SK-N-SH treated with all-trans-retinoic acid at 6 μM for 48 hours (cell line): ENCODE data around the gene CDR2.

ENCODE experiments used
- ATAC-seq: fragments of 200-7000 bp; cut with Tn5 transposase; 3 replicates; pipeline ENCODE4 v1.9.1; 2020; ENCODE audit warnings: mild to moderate bottlenecking, moderate library complexity
- BACH2 ChIP-seq: fragments of 250-450 bp; sonication (Bioruptor Pico); IDR thresholded peaks from 2 replicates; pipeline ENCODE4 v1.9.0; 2021; ENCODE audit warnings: mild to moderate bottlenecking, borderline replicate concordance
- ESRRG ChIP-seq: fragments of 250-450 bp; sonication (Bioruptor Pico); IDR thresholded peaks from 2 replicates; pipeline ENCODE4 v1.6.1; 2021; ENCODE audit warnings: mild to moderate bottlenecking
- GLIS3 ChIP-seq: fragments of 250-450 bp; sonication (Bioruptor Pico); IDR thresholded peaks from 2 replicates; pipeline ENCODE4 v1.5.0; 2020; ENCODE audit warnings: mild to moderate bottlenecking, moderate library complexity
- ISL1 ChIP-seq: fragments of 250-450 bp; sonication (Bioruptor Pico); IDR thresholded peaks from 2 replicates; pipeline ENCODE4 v2.1.2; 2022; ENCODE audit warnings: mild to moderate bottlenecking, moderate library complexity
- OSR1 ChIP-seq: fragments of 250-450 bp; sonication (Bioruptor Pico); IDR thresholded peaks from 2 replicates; pipeline ENCODE4 v1.8.0; 2022; ENCODE audit warnings: moderate library complexity, mild to moderate bottlenecking, inconsistent platforms
- PPARA ChIP-seq: fragments of 250-450 bp; sonication (Bioruptor Pico); IDR thresholded peaks from 2 replicates; pipeline ENCODE4 v1.5.0; 2020; ENCODE audit warnings: mild to moderate bottlenecking, borderline replicate concordance
- RARB ChIP-seq: fragments of 250-450 bp; sonication (Bioruptor Pico); IDR thresholded peaks from 2 replicates; pipeline ENCODE4 v1.8.0; 2021; ENCODE audit warnings: mild to moderate bottlenecking, moderate library complexity
- SNAI2 ChIP-seq: fragments of 250-450 bp; sonication (Bioruptor Pico); IDR thresholded peaks from 2 replicates; pipeline ENCODE4 v1.5.0; 2020; ENCODE audit warnings: mild to moderate bottlenecking, moderate library complexity
- TCF4 ChIP-seq: fragments of 250-450 bp; sonication (Bioruptor Pico); IDR thresholded peaks from 2 replicates; pipeline ENCODE4 v1.8.0; 2021; ENCODE audit warnings: mild to moderate bottlenecking, moderate library complexity, borderline replicate concordance
- TOX ChIP-seq: fragments of 250-450 bp; sonication (Bioruptor Pico); IDR thresholded peaks from 2 replicates; pipeline ENCODE4 v1.8.0; 2021; ENCODE audit warnings: mild to moderate bottlenecking, moderate library complexity, borderline replicate concordance
- ZC3H10 ChIP-seq: fragments of 250-450 bp; sonication (Bioruptor Pico); IDR thresholded peaks from 2 replicates; pipeline ENCODE4 v1.5.1; 2021; ENCODE audit warnings: mild to moderate bottlenecking, moderate library complexity
- ZFP3 ChIP-seq: fragments of 250-450 bp; sonication (Bioruptor Pico); IDR thresholded peaks from 2 replicates; pipeline ENCODE4 v1.5.0; 2020; ENCODE audit warnings: mild to moderate bottlenecking, moderate library complexity
- ZFP30 ChIP-seq: fragments of 450-650 bp; formaldehyde crosslinking; IDR thresholded peaks from 2 replicates; pipeline ENCODE4 v1.5.0; 2022; ENCODE audit warnings: mild to moderate bottlenecking, moderate library complexity
- ZNF565 ChIP-seq: fragments of 450-650 bp; formaldehyde crosslinking; conservative IDR thresholded peaks from 2 replicates; pipeline ENCODE4 v1.5.0; 2020; ENCODE audit warnings: low read depth, mild to moderate bottlenecking, moderate library complexity
- ZNF70 ChIP-seq: fragments of 450-650 bp; formaldehyde crosslinking; IDR thresholded peaks from 2 replicates; pipeline ENCODE4 v1.5.0; 2020; ENCODE audit warnings: mild to moderate bottlenecking, moderate library complexity
- ZNF8 ChIP-seq: fragments of 450-650 bp; formaldehyde crosslinking; IDR thresholded peaks from 2 replicates; pipeline ENCODE4 v1.5.0; 2020; ENCODE audit warnings: mild to moderate bottlenecking, moderate library complexity
- TF ChIP-seq, protein P1 (sequence below): fragments of 250-450 bp; sonication (Bioruptor Pico); IDR thresholded peaks from 2 replicates; pipeline ENCODE4 v1.5.1; 2021; ENCODE audit warnings: mild to moderate bottlenecking, moderate library complexity
- TF ChIP-seq, protein P2 (sequence below): fragments of 250-450 bp; sonication (Bioruptor Pico); IDR thresholded peaks from 2 replicates; pipeline ENCODE4 v1.8.0; 2021; ENCODE audit warnings: low read depth, mild to moderate bottlenecking, moderate library complexity, borderline replicate concordance
- TF ChIP-seq, protein P3 (sequence below): fragments of 250-450 bp; sonication (Bioruptor Pico); IDR thresholded peaks from 2 replicates; pipeline ENCODE4 v1.5.0; 2020; ENCODE audit warnings: mild to moderate bottlenecking, moderate library complexity
- TF ChIP-seq, protein P4 (sequence below): fragments of 250-450 bp; sonication (Bioruptor Pico); IDR thresholded peaks from 2 replicates; pipeline ENCODE4 v1.5.1; 2020; ENCODE audit warnings: low read depth, mild to moderate bottlenecking, moderate library complexity

Gene CDR2

DNA sequence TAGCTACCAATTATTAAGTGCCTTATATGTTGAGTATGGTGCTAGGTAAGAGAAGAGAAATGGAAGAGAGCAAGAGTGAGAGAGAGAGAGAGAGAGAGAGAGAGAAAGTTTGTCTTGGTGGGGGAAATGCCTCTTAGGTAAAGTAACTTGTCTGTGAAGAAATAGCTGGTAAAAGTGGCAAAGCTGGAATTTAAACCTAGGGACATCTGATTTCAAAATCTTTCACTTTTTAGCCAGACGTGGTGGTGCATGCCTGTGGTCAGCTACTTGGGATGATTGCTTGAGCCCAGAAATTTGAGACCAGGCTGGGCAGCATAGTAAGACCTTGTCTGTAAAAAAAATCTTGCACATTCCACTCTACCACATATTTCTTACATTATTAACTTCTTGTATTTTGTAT lies 23.0 kb upstream of the CDR2 start:
- TF ChIP-seq ISL1 (CRISPR knock-in tag) (no peak), SNAI2 (no peak), ZFP3 (CRISPR knock-in tag) (no peak), ZC3H10 (no peak), ZFP30 (CRISPR knock-in tag) (no peak), GLIS3 (CRISPR knock-in tag) (no peak), RARB (CRISPR knock-in tag) (no peak), ZNF8 (CRISPR knock-in tag) (no peak), ESRRG (CRISPR knock-in tag) (no peak), TCF4 (CRISPR knock-in tag) (no peak), BACH2 (no peak)
- TF ChIP-seq, protein P1, sequence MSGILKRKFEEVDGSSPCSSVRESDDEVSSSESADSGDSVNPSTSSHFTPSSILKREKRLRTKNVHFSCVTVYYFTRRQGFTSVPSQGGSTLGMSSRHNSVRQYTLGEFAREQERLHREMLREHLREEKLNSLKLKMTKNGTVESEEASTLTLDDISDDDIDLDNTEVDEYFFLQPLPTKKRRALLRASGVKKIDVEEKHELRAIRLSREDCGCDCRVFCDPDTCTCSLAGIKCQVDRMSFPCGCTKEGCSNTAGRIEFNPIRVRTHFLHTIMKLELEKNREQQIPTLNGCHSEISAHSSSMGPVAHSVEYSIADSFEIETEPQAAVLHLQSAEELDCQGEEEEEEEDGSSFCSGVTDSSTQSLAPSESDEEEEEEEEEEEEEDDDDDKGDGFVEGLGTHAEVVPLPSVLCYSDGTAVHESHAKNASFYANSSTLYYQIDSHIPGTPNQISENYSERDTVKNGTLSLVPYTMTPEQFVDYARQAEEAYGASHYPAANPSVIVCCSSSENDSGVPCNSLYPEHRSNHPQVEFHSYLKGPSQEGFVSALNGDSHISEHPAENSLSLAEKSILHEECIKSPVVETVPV (CRISPR knock-in tag), result no peak
- TF ChIP-seq, protein P2, sequence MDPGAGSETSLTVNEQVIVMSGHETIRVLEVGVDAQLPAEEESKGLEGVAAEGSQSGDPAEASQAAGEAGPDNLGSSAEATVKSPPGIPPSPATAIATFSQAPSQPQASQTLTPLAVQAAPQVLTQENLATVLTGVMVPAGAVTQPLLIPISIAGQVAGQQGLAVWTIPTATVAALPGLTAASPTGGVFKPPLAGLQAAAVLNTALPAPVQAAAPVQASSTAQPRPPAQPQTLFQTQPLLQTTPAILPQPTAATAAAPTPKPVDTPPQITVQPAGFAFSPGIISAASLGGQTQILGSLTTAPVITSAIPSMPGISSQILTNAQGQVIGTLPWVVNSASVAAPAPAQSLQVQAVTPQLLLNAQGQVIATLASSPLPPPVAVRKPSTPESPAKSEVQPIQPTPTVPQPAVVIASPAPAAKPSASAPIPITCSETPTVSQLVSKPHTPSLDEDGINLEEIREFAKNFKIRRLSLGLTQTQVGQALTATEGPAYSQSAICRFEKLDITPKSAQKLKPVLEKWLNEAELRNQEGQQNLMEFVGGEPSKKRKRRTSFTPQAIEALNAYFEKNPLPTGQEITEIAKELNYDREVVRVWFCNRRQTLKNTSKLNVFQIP (CRISPR knock-in tag), result no peak
- ATAC-seq, result peak; percentile 94

DNA sequence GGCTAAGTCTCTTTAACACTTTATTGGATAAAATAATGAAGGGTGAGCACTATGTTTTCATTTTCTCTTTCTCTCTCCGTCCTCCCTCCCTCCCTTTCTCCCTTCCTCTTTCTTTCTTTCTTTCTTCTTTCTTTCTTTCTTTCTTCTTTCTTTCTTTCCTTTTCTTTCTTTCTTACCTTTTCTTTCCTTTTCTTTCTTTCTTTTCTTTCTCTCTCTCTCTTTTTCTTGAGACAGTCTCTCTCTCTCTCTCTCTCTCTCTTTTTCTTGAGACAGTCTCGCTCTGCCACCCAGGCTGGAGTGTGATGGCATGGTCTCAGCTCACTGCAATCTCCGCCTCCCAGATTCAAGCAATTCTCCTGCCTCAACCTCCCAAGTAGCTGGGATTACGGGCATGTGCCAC lies 21.5 kb upstream of the CDR2 start:
- no peak for ATAC-seq
- no peak for TF ChIP-seq TOX
- TF ChIP-seq, protein P3, sequence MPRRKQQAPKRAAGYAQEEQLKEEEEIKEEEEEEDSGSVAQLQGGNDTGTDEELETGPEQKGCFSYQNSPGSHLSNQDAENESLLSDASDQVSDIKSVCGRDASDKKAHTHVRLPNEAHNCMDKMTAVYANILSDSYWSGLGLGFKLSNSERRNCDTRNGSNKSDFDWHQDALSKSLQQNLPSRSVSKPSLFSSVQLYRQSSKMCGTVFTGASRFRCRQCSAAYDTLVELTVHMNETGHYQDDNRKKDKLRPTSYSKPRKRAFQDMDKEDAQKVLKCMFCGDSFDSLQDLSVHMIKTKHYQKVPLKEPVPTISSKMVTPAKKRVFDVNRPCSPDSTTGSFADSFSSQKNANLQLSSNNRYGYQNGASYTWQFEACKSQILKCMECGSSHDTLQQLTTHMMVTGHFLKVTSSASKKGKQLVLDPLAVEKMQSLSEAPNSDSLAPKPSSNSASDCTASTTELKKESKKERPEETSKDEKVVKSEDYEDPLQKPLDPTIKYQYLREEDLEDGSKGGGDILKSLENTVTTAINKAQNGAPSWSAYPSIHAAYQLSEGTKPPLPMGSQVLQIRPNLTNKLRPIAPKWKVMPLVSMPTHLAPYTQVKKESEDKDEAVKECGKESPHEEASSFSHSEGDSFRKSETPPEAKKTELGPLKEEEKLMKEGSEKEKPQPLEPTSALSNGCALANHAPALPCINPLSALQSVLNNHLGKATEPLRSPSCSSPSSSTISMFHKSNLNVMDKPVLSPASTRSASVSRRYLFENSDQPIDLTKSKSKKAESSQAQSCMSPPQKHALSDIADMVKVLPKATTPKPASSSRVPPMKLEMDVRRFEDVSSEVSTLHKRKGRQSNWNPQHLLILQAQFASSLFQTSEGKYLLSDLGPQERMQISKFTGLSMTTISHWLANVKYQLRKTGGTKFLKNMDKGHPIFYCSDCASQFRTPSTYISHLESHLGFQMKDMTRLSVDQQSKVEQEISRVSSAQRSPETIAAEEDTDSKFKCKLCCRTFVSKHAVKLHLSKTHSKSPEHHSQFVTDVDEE (CRISPR knock-in tag), result no peak
- no peak for TF ChIP-seq ZNF8 (CRISPR knock-in tag)
- TF ChIP-seq BACH2, result no peak
- TF ChIP-seq, protein P1 (CRISPR knock-in tag), result no peak
- no peak for TF ChIP-seq PPARA
- TF ChIP-seq, protein P2 (CRISPR knock-in tag), result no peak
- TF ChIP-seq ZC3H10, result no peak
- TF ChIP-seq ZNF70, result no peak
- TF ChIP-seq ZFP3 (CRISPR knock-in tag), result no peak
- TF ChIP-seq SNAI2, result no peak
- no peak for TF ChIP-seq TCF4 (CRISPR knock-in tag)
- no peak for TF ChIP-seq RARB (CRISPR knock-in tag)
- TF ChIP-seq, protein P4, sequence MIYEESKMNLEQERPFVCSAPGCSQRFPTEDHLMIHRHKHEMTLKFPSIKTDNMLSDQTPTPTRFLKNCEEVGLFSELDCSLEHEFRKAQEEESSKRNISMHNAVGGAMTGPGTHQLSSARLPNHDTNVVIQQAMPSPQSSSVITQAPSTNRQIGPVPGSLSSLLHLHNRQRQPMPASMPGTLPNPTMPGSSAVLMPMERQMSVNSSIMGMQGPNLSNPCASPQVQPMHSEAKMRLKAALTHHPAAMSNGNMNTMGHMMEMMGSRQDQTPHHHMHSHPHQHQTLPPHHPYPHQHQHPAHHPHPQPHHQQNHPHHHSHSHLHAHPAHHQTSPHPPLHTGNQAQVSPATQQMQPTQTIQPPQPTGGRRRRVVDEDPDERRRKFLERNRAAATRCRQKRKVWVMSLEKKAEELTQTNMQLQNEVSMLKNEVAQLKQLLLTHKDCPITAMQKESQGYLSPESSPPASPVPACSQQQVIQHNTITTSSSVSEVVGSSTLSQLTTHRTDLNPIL (CRISPR knock-in tag), result no peak
- TF ChIP-seq ZNF565 (CRISPR knock-in tag), result no peak

DNA sequence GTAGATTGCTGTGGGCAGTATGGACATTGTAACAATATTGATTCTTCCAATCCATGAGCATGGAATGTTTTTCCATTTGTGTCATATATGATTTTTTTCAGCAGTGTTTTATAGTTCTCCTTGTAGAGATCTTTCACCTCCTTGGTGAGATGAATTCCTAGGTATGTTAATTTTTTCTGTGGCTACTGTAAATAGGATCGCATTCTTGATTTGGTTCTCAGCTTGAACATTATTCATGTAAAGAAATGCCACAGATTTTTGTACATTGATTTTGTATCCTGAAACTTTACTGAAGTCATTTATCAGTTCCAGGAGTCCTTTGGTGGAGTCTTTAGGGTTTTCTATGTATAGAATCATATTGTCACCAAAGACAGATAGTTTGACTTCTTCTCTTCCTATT lies 19.7 kb upstream of the CDR2 start:
- no peak for ATAC-seq
- TF ChIP-seq ISL1 (CRISPR knock-in tag) (no peak), OSR1 (no peak), ZC3H10 (no peak), TCF4 (CRISPR knock-in tag) (no peak), TOX (no peak), BACH2 (no peak), ZFP30 (CRISPR knock-in tag) (no peak), ZFP3 (CRISPR knock-in tag) (no peak)
